Stimulated activated CD4-positive, alpha-beta T cell treated with anti-CD3 and anti-CD28 coated beads, Interleukin-15, amount 100 ng/mL, for 24 hours (primary cell): ENCODE results near the gene PLPPR1.
"Not testable (repeated sequence)": the region's sequence is repeated elsewhere in the genome, so short reads cannot be mapped to it uniquely, and the experiment has no call there.

ENCODE experiments used
- DNase-seq: peaks from one replicate; pipeline ENCODE4 v3.0.0-alpha.2; 2020

PLPPR1 gene

DNA sequence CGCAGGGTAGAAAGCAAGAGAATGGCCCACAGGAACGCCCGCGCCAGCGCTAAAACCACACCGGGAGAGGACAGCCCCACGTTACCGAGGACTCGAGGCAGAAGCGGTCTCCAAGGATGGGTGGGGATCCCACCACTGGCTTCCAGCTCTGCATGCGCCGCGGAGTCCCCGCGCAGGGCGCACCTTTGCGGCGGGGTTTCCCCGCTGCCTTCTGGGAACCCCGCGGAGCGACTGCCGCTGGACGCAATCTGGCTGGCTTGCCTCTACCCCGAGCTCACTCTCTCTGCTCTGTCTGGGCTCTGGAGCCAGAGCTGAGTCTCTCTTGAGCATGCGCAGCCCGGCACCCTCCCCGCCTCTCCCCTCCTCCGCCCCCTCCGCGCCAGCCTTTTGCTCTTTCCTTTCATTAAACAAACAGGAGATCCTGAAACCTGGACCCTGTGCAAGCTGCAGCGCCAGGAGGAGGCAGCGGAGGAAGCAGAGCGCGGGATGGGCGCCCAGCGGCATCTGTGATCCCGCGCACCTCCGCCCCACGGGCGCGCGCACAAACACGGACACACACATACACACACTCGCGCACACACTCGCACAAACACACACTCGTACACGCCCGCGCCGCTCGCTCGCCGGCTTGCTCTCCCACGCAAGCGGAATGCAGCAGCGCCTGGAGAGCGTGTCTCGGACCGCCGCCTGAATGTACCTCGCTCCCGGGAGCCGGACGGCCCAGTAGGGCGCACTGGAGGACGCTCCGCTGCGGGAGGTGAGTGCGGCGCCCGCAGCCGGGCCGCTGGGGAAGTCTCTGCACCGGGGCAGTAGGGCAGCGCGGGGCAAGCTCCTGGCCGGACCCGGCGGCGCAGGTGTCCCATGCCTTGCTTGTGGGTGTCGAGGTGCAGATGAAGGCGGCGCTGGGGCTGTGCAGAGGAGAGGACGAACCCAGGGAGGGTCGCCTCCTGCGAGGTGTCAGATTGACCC lies at the start of gene PLPPR1:
TSS of gene PLPPR1 (plus strand) at position 382 of the 969 bp plus-strand sequence.
- peak; percentile 14 for DNase-seq

DNA sequence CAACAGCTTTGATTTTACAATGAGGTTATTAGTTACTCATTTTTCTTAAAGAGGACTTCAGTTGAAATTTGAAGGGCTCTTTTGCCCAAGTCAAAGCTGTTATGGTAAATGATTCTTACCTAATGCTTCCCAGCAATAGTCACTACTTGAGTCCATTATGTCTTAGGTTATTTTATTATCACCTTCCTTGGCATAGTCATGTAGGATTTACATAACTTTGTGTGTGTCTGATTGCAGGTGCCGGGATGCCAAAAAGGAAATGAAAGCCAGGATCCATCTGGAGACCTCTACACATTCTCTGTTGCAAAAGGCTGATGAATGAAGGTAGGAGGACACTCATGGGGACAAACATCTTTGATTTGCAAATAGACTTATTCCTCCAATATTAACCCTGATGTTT lies 38.8 kb upstream of the PLPPR1 start:
- DNase-seq: no peak

DNA sequence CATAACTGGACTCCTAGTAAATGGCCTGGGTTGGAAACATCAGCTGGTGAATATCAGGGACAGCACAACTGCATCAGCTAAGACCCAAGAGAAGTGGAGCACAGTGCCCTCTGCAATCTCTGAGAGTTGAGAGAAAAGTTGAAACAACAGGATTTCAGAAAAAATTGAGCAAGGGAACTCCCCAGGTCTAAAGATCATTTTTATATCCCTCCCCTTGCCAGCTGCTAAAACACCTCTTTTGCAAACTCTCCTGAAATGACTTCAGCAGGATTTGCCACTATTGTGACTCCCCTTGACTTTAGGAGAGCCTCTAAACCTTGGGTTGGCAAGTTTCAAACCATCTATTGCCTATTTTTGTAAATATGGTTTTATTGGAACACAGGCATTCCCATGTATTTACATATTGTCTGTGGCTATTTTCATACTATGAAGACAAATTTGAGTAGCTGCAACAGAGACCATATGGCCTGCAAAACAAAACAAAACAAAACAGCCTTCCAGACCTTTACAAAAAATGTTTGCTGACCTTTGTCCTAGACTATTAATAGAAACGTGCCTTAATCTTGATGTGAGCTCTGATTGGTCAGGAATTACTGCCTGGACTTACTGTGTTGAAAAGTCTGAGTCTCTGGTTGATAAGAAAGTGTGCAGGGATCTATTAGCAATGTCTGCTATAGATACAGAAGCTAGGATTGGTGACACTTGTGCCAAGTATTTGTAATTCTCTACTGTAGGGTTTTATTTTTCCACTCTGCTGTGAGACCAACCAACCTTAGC lies 37.7 kb upstream of the PLPPR1 start:
- no peak for DNase-seq

DNA sequence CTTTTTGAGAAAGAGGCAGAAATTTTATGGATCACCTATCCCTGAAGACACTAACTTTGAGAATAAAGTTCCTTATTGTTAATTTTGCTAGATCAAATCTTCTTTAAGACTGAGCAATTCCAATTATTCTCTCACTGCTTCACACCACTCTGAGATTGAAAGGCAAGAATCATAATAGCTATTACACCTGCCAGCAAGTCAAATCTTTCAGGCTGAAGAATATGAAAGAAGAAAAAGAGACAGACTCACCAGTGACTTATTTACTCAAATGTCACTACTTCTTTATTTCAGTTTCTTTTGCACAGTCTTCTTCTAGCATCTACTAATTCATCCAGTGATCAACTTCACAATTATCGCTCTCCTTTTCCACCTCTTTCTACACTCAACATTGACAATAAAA lies 35.9 kb upstream of the PLPPR1 start:
- no peak for DNase-seq

DNA sequence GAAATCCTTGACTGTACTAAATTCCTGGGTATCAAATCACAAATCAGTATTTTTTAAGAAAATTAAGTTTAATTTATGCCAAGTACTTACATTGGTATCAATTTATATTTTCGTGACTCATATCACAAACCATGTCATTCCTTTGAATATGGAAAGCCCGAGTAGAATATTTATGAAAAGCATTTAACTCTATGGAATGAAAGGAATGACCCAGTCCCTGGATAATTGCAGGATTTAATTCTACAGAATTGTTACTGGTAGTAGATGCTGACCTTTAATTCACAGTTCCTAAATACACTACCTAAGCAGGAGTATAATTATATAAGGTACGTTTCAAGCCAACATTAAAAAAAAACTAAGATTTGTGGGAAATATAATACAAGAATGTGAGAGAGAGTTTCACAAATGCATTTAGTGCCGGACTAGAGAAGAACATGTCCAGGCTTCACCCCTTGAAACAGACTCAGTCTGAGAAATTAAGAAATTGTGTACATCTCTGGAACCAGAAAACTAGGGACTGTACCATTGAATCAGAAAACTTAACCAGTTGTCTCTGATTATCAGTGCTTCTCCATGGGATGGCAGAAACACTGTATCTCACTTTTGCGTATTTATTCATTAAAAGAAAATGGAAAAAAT lies 28.5 kb upstream of the PLPPR1 start:
- no peak for DNase-seq

DNA sequence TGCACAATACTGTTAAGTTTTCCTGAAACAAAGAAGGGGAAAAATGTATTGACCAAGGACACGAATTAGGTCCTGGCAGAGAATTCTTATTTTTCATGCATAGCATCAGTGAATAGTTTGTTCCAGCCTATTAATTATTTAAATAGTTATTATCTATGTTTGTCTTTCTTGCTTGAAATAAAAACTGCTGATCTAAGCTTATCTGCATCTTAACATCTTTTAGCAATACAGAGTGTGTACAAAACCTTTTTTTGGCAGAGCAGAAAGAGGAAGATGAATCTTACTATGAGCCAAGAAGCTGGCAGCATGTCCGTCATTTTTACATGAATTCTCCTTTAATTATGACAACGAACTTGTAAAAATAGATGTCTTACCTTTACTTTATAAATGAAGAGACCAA lies 23.3 kb upstream of the PLPPR1 start:
- DNase-seq: no peak

DNA sequence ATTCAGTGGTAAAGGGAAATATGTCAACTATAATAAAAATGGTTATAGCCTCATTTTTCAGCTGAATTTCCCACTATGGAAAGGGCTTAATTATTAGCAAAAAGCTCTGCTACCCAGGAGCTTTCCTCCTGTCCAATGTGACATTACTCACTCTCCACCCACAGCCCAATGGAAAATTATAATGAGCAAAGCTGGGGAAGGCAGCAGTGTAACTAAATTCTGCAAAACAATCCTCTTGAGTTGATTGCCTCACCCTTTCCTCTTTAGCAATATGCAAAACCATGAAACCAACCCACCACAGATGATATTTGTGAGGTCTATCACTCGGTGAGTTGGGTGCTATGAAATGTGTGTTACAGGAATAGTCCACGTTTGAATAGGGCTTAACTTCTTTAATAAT lies 14.0 kb upstream of the PLPPR1 start:
- DNase-seq: no peak

DNA sequence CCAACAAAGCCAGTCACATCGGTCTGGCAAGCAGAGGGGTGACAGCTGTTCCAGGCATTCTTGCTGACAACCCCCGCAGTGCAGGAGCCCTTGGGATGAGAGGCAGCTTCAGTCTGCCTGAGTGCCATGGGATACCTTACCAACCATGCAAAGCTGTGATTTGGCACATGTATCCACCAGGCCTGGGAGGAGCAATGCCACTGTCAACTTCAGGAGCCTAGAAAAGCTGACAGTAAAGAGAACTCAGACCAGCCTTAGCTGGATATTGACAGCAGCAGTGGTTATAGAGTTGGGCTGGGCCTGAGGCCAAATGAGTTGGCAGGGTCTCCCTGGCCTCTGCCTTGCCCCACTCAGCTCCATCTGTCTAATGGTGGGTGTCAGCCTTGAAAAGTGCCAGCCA lies 10.1 kb upstream of the PLPPR1 start:
- no peak for DNase-seq

DNA sequence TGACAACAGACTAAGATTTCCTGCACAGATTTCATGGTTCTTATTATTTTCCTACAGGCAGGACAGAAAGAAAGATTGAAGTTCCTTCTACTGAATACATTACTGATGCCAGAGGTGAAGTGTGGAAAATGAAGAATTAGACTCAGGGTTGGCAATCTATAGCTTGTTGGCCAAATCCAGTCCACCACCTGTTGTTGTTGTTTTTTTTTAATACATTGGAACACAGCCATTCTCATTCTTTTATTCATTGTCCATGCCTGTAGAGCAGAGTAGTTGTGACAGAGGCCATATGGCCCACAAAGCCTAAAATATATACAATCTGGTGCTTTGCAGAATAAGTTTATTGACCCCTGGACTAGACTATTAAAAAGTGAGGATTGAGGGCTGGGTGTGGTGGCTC lies 5.8 kb upstream of the PLPPR1 start:
- no peak for DNase-seq

DNA sequence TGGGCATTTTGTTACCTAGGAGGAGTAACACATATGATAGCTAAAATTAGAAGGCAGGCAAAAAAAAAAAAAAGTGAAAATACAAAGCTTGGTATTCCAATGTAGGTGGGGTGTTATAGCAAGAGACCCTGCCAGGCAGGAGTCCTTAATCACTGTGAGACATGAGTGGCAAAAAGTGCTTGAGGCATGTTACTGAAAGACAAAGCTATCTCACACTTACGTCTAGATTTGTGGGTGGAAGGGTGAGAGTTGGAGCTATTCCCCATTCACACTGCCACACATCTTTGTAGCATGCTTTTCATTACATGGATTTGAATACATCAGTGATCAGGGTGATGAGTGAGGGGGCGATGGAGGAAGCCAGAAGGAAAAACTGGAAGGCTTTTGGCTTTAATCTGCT lies 2.6 kb upstream of the PLPPR1 start:
- no peak for DNase-seq

DNA sequence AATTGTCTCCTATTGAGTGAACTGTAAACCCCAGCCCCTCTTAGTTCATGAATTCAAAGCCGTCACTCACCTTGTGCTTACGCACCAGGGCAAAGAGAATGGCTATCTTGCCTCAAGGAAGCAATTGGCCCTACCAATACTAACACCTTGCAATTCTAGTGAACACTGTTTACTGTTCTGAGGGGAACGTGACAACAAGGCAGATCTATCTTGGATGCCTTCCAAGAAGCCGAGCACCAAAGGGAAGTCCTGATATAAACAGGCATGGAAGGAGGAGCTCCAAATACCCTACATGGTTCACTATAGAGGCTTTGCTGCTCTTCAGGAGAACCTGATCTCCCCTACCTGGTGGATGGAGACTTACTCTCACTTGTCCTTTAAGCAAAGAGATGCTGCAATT lies 1.7 kb upstream of the PLPPR1 start:
- DNase-seq: no peak

DNA sequence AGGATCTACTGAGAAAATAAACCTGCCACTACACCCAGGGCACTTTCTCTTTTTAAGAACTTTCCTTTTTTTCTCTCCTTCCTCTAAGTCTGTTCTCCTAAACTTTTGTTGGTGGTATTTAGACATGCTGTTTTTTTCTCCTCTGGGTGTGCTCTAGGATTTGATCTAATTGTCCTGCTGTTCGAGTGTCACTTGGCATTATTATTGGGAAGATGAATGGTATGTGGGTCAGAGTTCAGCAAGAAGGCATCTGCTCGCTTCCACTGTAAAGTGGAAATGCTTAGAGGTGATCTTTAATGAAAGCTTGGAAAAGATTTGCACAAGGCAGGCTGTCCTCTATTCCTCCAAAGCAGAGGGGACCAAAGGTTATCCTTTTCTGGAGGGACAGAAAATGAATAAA lies 1.3 kb upstream of the PLPPR1 start:
- no peak for DNase-seq

DNA sequence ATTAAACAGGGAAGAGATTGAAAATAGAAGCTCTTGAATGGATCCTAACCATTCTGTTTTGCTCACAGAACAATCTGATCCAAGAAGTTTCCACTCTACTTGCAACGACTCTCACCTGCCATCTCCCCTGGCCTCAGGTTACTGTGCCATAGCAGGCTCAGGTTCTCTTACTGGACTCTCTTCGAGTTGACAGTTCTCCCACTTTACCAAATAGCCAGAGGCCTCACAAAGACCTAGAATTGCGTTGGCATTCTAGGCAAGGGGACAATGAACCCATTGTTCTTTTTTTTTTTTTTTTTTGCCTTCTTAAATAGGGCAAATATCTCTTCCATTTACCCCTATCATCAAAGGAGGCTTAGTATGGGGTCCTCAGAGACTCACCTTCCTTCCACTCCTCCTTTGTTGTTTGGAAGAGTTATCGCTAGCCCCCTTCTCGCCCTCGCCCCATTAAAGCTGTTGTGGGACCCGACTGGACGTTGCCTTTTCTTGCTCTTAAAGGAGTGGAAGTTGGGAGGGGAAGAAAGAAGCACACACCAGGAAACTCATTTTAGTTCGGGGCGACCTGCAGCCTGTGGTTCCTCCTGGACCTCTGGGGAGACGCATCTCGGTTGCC lies 688 bp upstream of the PLPPR1 start:
- no peak for DNase-seq

DNA sequence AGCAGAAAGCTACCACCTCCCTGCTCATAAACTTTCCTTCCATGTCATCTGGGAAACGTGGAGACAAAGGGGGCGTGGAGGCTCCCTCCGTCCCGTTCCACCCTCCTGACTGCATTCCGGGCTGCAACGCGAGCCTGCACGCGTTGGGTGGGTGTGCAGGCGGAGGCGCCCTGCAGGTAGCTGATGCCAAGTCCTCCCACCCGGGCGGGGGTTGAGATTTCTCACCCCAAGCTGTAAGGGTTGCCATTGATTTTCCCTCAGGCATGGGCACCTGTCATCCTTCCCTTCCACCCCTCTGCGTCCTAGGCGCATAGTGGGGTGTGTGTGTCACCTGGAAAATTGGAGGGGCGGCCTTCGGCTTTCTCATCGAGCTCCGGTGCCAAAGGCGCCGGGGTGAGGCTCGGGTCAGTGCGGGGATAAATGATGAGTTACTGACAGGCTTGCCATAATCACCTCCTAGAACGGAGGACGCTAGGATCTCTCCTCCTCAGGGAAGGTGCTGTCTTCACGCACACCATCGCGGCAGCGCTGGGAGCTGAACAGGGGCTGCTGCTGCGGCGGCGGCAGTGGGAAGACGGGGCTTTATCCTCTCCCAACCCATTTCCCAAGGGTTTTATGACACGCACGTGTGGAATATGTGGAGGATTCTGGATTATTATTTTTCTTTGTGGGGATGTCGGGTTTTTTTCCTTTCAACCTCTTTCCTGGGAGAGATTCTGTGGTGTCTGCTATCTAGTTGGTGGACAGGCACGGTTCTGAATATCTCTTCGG lies 973 bp downstream of the PLPPR1 start:
- DNase-seq: no peak

DNA sequence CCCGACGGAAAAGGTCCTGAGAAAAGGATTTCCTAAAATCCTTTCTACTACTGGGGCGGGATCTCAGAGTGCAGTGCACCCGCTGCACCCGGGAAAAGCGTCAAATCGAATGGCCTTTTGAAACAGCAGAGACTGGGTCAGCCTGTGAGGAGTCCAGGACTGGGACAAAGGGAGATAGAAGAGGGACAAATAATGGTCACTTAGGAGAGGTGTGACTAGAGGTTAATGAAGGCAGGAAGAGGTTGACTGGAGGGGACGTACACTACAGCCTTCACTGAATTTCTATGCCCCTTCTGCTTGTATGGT lies 1.5 kb downstream of the PLPPR1 start:
- no peak for DNase-seq

DNA sequence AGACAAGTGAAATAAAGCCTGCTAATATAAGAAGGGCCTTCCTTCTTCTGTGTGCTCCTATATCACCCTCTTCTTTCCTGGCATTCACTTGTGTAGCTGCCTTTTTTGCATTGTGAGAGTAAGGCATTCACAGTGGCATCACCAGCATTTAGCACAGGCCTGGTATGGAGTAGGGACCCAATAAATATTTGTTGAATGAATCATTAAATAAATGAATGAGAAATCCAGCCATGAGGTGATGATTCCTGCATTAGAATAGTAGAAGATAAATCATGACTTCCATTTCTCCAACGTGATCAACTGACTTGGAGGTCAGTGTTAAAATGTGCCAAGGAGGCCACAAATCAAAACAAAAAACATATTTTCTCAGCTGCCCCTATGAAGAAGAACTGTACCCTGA lies 3.9 kb downstream of the PLPPR1 start:
- no peak for DNase-seq

DNA sequence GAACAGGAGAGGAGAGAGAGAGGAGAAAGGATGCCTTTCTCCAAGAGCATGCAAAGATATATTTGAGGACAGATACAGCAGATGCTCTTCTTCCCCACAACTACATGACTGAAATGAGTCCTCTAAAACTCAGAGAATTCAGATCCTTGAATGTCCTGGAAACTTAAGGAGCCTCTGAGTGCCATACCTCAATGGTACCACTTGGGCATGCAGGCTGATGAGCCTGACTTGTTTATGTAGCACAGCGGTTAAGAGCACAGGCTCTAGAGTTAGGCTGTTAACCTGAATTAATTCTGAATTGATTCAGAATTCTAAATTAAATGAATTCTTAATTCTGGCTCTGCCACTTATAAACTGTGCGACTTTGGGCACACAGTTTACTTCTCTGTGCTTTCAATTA lies 5.7 kb downstream of the PLPPR1 start:
- DNase-seq: no peak

DNA sequence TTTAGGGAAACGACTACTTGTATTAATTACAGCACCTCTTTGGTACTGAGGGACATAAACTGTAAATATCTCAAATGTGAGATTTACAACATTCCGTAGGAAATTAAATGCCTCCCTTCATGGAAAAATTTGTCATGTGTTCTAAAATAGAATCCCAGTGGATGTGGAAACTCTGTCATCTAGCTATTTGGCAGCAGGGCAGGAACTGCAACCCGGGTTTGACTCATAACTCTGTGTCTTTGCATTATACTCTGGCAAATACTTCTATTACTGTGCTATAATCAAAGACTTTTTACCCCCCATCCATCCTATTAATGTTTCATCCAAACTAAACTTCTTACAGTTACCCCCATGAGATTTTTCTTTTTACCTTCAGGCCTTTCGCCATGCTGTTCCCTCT lies 6.6 kb downstream of the PLPPR1 start:
- DNase-seq: no peak

DNA sequence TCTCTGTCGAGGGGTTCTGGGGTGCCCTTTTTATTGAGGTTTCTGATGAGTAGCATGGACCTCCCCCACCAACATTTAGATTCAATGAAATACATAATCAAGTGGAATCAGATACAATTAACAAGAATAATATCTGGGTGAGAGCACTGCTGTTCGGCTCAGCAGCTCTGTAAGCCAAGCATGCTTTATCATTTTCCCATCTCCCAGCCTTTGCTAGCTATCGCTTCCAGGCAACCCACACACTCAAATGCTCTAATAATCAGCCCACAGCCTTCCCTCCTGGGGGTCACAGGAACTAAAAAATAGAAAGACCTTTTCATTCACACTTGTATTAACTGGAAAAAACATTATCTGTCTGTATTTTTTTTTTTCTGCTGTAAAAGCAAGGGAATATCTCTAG lies 8.9 kb downstream of the PLPPR1 start:
- no peak for DNase-seq

DNA sequence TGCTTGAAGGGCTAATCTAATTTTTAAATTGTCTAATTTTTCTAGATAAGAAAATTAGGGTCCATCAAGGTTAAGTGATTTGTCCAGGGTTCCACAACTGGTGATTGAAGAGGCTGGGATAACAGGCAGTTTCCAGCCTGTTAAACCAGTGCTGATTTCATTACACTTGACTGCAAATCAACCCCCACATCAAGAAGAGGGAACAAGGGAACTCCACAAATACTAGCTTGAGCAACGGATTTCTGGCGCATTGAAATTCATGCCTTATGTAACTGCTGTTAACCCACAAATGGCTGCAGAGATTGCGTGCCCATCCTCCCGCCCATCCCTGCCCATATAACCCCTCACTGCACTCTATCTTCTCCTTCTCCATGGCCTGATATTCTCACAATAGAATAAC lies 10.0 kb downstream of the PLPPR1 start:
- no peak for DNase-seq

DNA sequence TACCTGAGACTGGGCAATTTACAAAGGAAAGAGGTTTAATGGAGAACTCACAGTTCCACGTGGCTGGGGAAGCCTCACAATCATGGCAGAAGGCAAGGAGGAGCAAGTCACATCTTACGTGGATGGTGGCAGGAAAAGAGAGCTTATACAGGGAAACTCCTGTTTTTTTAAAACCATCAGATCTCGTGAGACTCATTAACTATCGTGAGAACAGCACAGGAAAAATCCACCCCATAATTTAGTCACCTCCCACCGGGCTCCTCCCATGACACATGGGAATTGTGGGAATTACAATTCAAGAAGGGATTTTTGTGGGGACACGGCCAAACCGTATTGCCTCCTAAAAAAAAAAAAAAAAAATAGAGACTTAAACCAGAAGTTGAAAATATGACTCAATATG lies 11.1 kb downstream of the PLPPR1 start:
- not testable (repeated sequence) for DNase-seq

DNA sequence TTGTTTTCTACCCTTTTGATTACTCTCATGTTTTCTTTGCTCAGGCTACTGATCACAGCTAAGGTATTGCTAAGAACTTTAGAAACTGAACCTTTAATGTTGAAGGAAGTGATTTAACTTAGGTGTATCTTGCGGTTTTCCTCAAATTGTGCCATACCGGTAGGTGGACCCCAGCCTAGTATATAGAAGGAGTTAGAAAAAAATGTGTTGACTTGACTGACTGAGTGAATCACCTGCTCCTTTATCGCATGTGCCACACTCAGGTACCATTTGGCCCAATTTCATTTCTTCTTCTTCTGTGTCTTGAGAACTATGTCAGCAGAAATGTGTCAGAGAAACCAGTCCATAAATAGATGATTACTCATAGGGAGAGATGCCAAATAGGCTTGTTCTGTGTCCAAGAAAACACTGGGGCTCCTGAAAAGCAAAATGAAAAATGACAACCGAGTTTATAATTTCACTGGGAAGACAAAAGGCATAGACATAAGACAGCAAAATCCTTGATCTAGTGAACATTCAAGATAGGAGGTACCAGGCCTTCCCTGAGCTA lies 19.4 kb downstream of the PLPPR1 start:
- DNase-seq: no peak
